Kidney glomerular epithelial cell (primary cell): ENCODE measurements around the gene CTNNBL1.
A peak's percentile ranks its signal among the peaks of the same experiment; 100 is the strongest.
"Not testable (repeated sequence)": the region's sequence is repeated elsewhere in the genome, so short reads cannot be mapped to it uniquely, and the experiment has no call there.

Experiments used
- DNase-seq: peaks from one replicate; lab custom pipeline; 2025; lab: John Stamatoyannopoulos, UW

CTNNBL1 gene

GRCh38 chr20:37711994-37712964, 18.4 kb downstream of the CTNNBL1 start:
- no peak for DNase-seq

- no peak for DNase-seq
Measured at GRCh38 chr20:37713396-37713795, 19.6 kb downstream of the CTNNBL1 start.

- DNase-seq: no peak
Measured at GRCh38 chr20:37714978-37715672, 21.3 kb downstream of the CTNNBL1 start.

GRCh38 chr20:37721751-37722150, 27.9 kb downstream of the CTNNBL1 start:
- DNase-seq: no peak

- DNase-seq: not testable (repeated sequence)
Measured at GRCh38 chr20:37722312-37722711, 28.5 kb downstream of the CTNNBL1 start.

- no peak for DNase-seq
Measured at GRCh38 chr20:37723668-37724067, 29.8 kb downstream of the CTNNBL1 start.

- DNase-seq: no peak
Measured at GRCh38 chr20:37725165-37725564, 31.3 kb downstream of the CTNNBL1 start.

- no peak for DNase-seq
Measured at GRCh38 chr20:37725855-37726254, 32.0 kb downstream of the CTNNBL1 start.

GRCh38 chr20:37726321-37726720, 32.5 kb downstream of the CTNNBL1 start:
- DNase-seq: no peak

GRCh38 chr20:37726971-37727956, 33.4 kb downstream of the CTNNBL1 start:
- DNase-seq: no peak

- DNase-seq: no peak
Measured at GRCh38 chr20:37727957-37728634, 34.3 kb downstream of the CTNNBL1 start.

- DNase-seq: no peak
Measured at GRCh38 chr20:37728635-37728983, 34.8 kb downstream of the CTNNBL1 start.

- no peak for DNase-seq
Measured at GRCh38 chr20:37729452-37729851, 35.6 kb downstream of the CTNNBL1 start.

- DNase-seq: peak; percentile 1
Measured at GRCh38 chr20:37729909-37730308, 36.1 kb downstream of the CTNNBL1 start.

- DNase-seq: no peak
Measured at GRCh38 chr20:37733416-37733815, 39.6 kb downstream of the CTNNBL1 start.

GRCh38 chr20:37734228-37734985, 40.6 kb downstream of the CTNNBL1 start:
- no peak for DNase-seq

GRCh38 chr20:37735541-37735940, 41.7 kb downstream of the CTNNBL1 start:
- no peak for DNase-seq

GRCh38 chr20:37736132-37736531, 42.3 kb downstream of the CTNNBL1 start:
- DNase-seq: no peak

GRCh38 chr20:37737826-37738420, 44.1 kb downstream of the CTNNBL1 start:
- DNase-seq: no peak

- DNase-seq: peak; percentile 33
Measured at GRCh38 chr20:37741055-37741454, 47.2 kb downstream of the CTNNBL1 start.
